NCI-H187 treated with DMSO at 0.1 percent for 48 hours (cell line): ENCODE measurements around the gene PRKAG2.

ENCODE experiments used
- DNase-seq: peaks from one replicate; lab custom pipeline; 2025; lab: John Stamatoyannopoulos, UW

The PRKAG2 gene

GRCh38 chr7:151621961-151622360, 255.0 kb downstream of the PRKAG2 start:
- DNase-seq, result no peak

DNA sequence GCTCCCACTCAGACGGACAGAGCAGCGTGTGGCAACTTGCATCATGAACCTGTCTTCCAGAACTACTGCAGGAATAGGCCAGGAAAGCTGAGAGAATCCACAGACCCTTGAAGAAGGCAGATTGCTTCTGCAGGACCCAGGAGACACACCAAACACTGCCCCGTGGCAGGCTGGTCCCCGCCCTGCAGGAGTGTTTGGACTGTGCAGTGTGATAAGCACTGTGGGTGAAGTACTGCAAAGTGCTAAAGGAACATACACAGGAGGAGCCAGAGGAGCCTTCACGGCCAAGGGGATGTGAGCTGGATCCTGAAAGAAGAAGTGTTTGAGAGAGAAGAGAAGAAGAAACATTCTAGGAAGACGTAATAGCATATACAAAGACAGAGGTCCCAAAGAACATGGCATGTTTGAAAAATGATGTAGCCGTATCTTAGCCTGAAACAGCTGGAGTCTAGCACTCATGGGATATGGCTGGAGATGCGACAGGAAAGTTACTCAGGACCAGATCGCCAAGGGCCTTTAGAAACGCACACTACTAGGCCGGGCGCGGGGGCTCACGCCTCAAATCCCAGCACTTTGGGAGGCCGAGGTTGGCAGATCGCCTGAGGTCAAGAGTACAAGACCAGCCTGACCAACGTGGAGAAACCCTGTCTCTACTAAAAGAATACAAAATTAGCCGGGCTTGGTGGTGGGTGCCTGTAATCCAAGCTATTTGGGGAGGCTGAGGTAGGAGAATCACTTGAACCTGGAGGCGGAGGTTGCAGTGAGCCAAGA, 260.3 kb downstream of the PRKAG2 start:
- DNase-seq, result no peak

DNA sequence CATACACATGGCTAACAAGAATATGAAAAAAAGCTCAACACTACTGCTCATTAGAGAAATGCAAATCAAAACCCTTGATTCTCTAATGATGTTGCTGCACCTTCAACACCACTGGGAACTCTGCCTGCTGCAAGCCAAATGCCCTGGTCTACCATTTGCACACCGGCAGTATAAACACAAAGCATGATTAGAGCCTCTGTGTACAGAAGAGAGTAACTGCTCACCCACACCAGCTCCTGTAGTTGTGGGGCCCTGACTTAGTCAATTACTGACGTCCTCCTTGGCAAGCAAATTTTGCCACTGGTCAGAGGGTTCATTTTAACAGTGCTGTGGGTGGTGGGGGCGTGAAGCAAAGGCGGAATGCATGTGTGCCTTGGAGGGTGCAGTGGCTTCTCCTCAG, 261.1 kb downstream of the PRKAG2 start:
- no peak for DNase-seq

GRCh38 chr7:151615058-151615457, 261.9 kb downstream of the PRKAG2 start:
- no peak for DNase-seq

- DNase-seq, result no peak
Observed at GRCh38 chr7:151614019-151614418, 262.9 kb downstream of the PRKAG2 start.

- no peak for DNase-seq
Observed at GRCh38 chr7:151611878-151612277, 265.0 kb downstream of the PRKAG2 start.

- DNase-seq, result no peak
Observed at GRCh38 chr7:151611041-151611440, 265.9 kb downstream of the PRKAG2 start.

DNA sequence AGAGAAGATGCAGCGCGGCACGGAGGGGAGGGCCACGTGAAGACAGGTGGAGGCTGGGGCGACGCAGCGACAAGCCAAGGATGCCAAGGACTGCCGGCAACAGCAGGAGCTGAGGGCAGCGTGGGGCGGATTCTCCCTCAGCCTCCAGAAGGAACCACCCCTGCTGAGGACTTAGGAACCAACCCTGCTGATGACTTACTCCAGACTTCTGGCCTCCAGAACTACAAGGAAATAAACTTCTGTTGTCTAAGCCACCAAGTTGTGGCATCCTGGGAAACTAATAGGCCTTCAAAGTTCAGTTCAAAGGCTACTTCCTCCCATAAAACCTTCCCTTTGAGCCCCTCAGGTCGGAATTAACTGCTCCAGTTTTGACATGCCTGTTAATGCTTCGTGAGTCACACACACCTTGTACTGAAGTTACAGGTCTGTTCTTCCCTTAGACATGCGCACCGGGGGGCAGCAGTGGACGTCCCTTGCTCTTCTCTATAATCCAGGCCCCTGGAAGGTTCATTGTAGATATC, 268.8 kb downstream of the PRKAG2 start:
- no peak for DNase-seq

- DNase-seq, result no peak
Observed at GRCh38 chr7:151607464-151607867, 269.4 kb downstream of the PRKAG2 start.

- no peak for DNase-seq
Observed at GRCh38 chr7:151603951-151604350, 273.0 kb downstream of the PRKAG2 start.

DNA sequence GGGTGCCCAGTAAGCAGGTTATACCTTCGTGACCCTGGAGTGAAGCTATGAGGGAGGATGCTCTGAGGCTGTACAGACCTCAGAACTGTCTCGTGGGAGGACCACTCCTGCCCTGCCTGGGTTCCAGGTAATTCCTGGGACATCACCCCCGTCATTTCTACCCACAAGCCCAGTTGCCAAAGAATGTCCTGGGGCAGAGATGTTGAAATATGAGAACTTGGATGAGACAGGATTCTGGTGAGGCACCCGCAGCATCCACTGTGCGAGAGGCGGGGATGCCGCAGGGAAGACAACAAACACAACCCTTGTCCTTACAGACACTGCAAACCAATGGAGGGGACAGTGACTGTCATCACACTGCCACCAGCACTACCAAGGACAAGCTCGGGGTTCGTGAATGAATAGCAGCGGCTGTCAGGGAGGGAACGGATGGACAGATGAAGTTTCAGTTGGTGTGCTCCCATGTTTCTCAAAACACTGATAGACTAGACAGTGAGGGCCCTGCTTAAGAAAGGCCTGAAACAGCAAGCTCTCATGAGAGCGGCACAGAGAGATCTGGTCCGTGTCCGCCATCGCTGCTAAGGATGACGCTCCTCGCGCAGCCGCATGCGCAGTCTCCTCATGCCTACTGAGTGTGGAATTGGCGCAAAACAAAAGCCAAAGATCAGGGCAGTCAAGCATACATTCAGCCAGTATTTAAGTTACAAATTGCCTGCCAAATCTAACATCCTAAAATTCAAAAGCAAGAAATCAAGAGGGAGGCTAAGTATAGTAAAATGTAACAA, 275.2 kb downstream of the PRKAG2 start:
- DNase-seq, result no peak

DNA sequence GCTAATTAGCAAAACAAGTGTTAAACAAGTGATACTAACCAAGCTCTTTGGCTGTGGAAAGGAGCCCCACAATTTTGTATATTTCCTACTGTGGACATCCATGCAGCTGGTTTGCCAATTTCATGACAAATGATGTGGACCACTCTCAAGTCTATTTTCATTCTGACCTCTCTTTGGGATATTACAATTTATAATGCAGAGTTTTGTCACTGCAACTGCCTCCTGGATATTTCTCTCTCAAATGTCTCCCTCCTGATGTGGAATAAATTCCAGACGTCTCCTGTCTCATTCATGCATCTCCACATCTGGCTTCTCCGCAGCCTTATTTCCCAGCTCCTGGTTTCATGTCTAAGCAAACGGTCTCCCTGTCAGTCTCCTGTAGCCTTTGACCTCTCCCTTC, 276.6 kb downstream of the PRKAG2 start:
- DNase-seq, result no peak

GRCh38 chr7:151599401-151600227, 277.3 kb downstream of the PRKAG2 start:
- no peak for DNase-seq

DNA sequence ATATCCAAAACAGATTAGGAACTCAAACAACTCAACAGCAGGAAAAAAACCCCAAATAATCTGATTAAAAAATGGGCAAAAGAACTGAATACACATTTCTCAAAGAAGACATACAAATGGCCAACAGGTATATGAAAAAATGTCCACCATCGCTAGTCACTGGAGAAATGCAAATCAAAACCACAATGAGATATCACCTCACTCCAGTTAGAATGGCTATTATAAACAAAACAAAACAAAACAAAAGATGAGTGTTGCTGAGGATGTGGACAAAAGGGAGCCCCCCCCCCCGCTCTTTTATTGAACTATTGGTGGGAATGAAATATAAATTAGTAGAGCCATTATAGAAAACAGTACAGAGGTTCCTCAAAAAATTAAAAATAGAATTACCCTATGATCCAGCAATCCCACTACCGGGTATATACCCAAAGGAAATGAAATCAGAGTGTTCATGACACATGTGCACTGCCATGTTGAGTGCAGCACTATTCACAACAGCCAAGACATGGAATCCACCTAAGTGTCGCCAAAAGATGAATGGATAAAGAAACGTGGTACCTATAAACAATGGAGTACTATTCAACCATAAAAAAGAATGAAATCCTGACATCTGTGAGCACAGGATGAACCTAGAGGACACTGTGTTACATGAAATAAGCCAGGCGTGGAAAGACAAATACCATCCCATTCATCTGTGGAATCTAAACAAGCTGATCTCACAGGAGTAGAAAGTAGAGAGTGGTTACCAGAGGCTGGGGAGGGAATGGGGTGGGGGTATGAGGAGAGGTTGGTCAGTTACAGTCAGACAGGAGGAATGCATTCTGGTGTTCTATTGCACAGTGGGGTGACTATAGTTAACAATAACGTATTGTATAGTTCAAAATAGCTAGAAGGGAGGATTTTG, 279.1 kb downstream of the PRKAG2 start:
- DNase-seq, result no peak

DNA sequence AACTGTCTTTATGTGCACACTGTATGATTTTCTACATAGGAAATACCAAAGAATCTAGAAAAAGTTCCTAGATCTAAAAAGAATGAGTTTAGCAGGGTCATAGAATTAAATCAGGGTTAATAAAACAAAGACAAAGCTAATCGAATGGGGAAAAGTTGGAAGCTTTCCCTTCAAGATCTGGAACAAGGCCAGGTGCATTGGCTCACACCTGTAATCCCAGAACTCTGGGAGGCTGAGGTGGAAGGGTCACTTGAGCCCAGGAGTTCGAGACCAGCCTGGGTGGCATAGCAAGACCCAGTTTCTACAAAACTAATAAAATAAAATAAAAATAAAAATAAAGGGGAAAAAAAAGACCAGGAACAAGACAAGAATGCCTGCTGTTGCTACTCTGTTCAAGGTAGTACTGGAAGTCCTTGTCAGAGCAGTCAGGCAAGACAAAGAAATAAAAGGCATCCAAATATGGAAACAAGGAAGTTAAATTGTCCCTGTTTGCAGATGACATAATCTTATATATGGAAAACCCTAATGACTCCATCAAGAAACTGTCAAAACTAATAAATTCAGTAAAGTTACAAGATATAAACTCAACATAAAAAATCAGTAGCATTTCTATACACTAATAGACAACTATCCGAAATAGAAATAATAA, 281.1 kb downstream of the PRKAG2 start:
- no peak for DNase-seq

DNA sequence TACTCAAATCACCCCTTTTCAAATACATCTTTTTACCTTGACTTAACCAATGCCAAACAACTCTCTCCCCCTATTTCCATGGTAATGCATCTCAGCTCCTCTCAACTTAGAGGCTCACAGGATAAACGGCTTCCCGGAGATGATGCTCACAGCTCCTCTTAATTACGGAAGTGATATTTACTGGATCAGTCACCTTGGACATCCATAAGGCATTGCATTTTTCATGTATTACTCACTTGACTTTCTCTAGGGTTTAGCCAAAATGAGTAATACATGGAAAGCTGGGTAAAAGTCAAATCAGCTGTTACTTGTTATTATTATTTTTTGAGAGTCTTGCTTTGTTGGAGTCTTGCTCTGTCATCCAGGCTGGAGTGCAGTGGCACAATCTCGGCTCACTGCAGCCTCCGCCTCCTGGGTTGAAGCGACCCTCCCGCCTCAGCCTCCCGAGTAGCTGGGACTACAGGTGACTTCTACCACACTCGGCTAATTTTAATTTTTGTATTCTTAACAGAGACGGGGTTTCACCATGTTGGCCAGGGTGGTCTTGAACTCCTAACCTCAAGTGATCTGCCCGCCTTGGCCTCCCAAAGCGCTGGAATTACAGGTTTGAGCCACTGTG, 283.9 kb downstream of the PRKAG2 start:
- DNase-seq, result no peak

DNA sequence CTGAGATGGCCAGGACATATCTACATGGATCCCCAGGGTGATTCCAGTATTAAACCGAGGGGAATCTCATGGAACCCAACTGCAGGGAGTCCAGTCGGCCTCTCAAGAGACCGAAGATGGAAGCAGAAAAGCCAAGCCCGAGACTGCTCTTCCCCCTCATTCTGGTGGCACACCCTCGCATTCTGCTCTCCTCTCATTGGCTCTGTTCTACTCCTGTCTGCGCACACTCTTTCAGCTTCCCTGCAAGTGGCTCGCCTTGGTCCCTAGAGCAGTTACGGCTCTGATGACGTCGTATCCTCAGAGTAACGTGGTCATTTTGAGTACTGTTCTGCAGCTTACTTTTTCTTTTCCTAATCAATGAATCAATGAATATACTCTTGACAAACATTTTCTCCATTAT, 284.6 kb downstream of the PRKAG2 start:
- no peak for DNase-seq

- DNase-seq, result no peak
Observed at GRCh38 chr7:151591866-151592265, 285.0 kb downstream of the PRKAG2 start.

- no peak for DNase-seq
Observed at GRCh38 chr7:151590850-151591771, 285.8 kb downstream of the PRKAG2 start.
